Measurements from ENCODE around the gene CD46. TPM values are rescaled to one million over a fixed set of nuclear protein-coding genes. Genes with fewer than 3 reads are reported as not detected.
A peak's percentile ranks its signal among the peaks of the same experiment; 100 is the strongest.

CD46 gene
- total and polyA plus RNA-seq, 10 donors, result 63.4 to 218 (median 185) TPM

GRCh38 chr1:207815466-207815865 is 63.6 kb downstream of the CD46 start:
- H3K4me1 ChIP-seq, result peaks cover 65 to 98% (median 95%) of the 10 kb centered on the region in 6 donors
- H3K27me3 ChIP-seq (replicated peaks in 1 of 7), result no peaks in the 10 kb centered on the region
- H3K36me3 ChIP-seq, result peaks cover 6 to 100% (median 79%) of the 10 kb centered on the region in 6 donors
- DNase-seq, result no peak
- no peaks in the 10 kb centered on the region for H3K9me3 ChIP-seq
- intact Hi-C loops (cut with DNase I; ENCODE audit: low total_unique reads), result no loop called here
- no peak for TF ChIP-seq POLR2AphosphoS5 (IDR thresholded peaks at IDR 0.05)
- TF ChIP-seq POLR2A (IDR thresholded peaks at IDR 0.05), result no peak
- no peak for TF ChIP-seq CTCF (IDR thresholded peaks at IDR 0.05 in 8 of 11, conservative IDR thresholded peaks at IDR 0.05 in 3 of 11)
- 83 to 88% (median 86%) methylated on average over 8 of the region's 8 CpGs for WGBS, 5 donors
- H3K4me3 ChIP-seq, result no peak overlapping the region
- peak overlapping the region in 5 of 8 donors; percentile 7 to 82 (median 36) for H3K27ac ChIP-seq

GRCh38 chr1:207815913-207816291 is 64.0 kb downstream of the CD46 start:
- peaks cover 6 to 100% (median 74%) of the 10 kb centered on the region in 6 donors for H3K36me3 ChIP-seq
- peaks cover 66 to 98% (median 95%) of the 10 kb centered on the region in 6 donors for H3K4me1 ChIP-seq
- no peak for DNase-seq
- peak overlapping the region in 6 of 8 donors; percentile 7 to 82 (median 32) for H3K27ac ChIP-seq
- no peaks in the 10 kb centered on the region for H3K9me3 ChIP-seq
- WGBS, 5 donors, result 25 to 62% (median 50%) methylated on average over 2 of the region's 2 CpGs
- TF ChIP-seq POLR2A (IDR thresholded peaks at IDR 0.05) (no peak), CTCF (IDR thresholded peaks at IDR 0.05 in 8 of 11, conservative IDR thresholded peaks at IDR 0.05 in 3 of 11) (no peak), POLR2AphosphoS5 (IDR thresholded peaks at IDR 0.05) (peak in 1 of 3 donors; percentile 8)
- intact Hi-C loops (cut with DNase I; ENCODE audit: low total_unique reads), result no loop called here
- no peaks in the 10 kb centered on the region for H3K27me3 ChIP-seq (replicated peaks in 1 of 7)
- H3K4me3 ChIP-seq, result peak overlapping the region in 1 of 8 donors; percentile 30

GRCh38 chr1:207817166-207817565 is 65.3 kb downstream of the CD46 start:
- Histone ChIP-seq H3K27ac (peak overlapping the region in 4 of 8 donors; percentile 3 to 82 (median 60)), H3K27me3 (replicated peaks in 1 of 7) (no peaks in the 10 kb centered on the region), H3K4me3 (peak overlapping the region in 1 of 8 donors; percentile 30), H3K9me3 (no peaks in the 10 kb centered on the region), H3K36me3 (peaks cover 6 to 100% (median 66%) of the 10 kb centered on the region in 6 donors), H3K4me1 (peaks cover 69 to 98% (median 97%) of the 10 kb centered on the region in 6 donors)
- 94 to 98% (median 95%) methylated on average over 7 of the region's 7 CpGs for WGBS, 5 donors
- no peak for TF ChIP-seq CTCF (IDR thresholded peaks at IDR 0.05 in 8 of 11, conservative IDR thresholded peaks at IDR 0.05 in 3 of 11)
- TF ChIP-seq POLR2AphosphoS5 (IDR thresholded peaks at IDR 0.05), result no peak
- TF ChIP-seq POLR2A (IDR thresholded peaks at IDR 0.05), result no peak
- intact Hi-C loops (cut with DNase I; ENCODE audit: low total_unique reads), result no loop called here
- no peak for DNase-seq

GRCh38 chr1:207817778-207818751 is 66.2 kb downstream of the CD46 start:
- Histone ChIP-seq H3K27ac (peak overlapping the region in 2 of 8 donors; percentile 82 to 98), H3K36me3 (peaks cover 6 to 91% (median 58%) of the 10 kb centered on the region in 6 donors)

More at GRCh38 chr1:207817778-207818751, 66.2 kb downstream of the CD46 start:
- intact Hi-C loops (cut with DNase I; ENCODE audit: low total_unique reads), result no loop called here
- Histone ChIP-seq H3K4me1 (peaks cover 68 to 98% (median 95%) of the 10 kb centered on the region in 6 donors), H3K4me3 (peak overlapping the region in 1 of 8 donors; percentile 86), H3K27me3 (replicated peaks in 1 of 7) (no peaks in the 10 kb centered on the region), H3K9me3 (no peaks in the 10 kb centered on the region)
- no peak for TF ChIP-seq CTCF (IDR thresholded peaks at IDR 0.05 in 8 of 11, conservative IDR thresholded peaks at IDR 0.05 in 3 of 11)
- TF ChIP-seq POLR2AphosphoS5 (IDR thresholded peaks at IDR 0.05), result peak; percentile 23 to 48 (median 24)
- no peak for TF ChIP-seq POLR2A (IDR thresholded peaks at IDR 0.05)
- DNase-seq, result no peak
- 93 to 97% (median 95%) methylated on average over 37 to 47 of the region's 48 CpGs for WGBS, 5 donors
